Measurements from ENCODE around the gene SLC22A2. TPM values are rescaled to one million over a fixed set of nuclear protein-coding genes. Genes with fewer than 3 reads are reported as not detected.

Gene SLC22A2
- total and polyA plus RNA-seq, 2 experiments from 2014 or later, result 0.94 to 1.1 TPM

- no peak for TF ChIP-seq ZNF331 (CRISPR knock-in tag; IDR thresholded peaks at IDR 0.05; ENCODE audit: low read depth)
- no peak for TF ChIP-seq EZH2phosphoT487 (IDR thresholded peaks at IDR 0.05; ENCODE audit: unreplicated experiment)
- no peak for TF ChIP-seq ETS1 (IDR thresholded peaks at IDR 0.05)
- no peak for TF ChIP-seq POLR2AphosphoS5 (IDR thresholded peaks at IDR 0.05; ENCODE audit: low read depth)
- no peak for TF ChIP-seq NANOG (IDR thresholded peaks at IDR 0.05; ENCODE audit: borderline replicate concordance)
- no peak for TF ChIP-seq CREB1 (CRISPR knock-in tag; IDR thresholded peaks at IDR 0.05; ENCODE audit: low read depth)
- TF ChIP-seq EZH2 (IDR thresholded peaks at IDR 0.05; ENCODE audit: low read depth, unreplicated experiment), result no peak
- TF ChIP-seq ZNF462 (CRISPR knock-in tag; IDR thresholded peaks at IDR 0.05), result no peak
- no peaks in the 10 kb centered on the region for H3K4me1 Mint-ChIP-seq
- H3K27me3 Mint-ChIP-seq (ENCODE audit: insufficient read depth, low read depth, poor library complexity), result no peaks in the 10 kb centered on the region
- H3K4me3 Mint-ChIP-seq, result no peak overlapping the region
- Histone ChIP-seq H3K36me3 (ENCODE audit: insufficient read depth) (no peaks in the 10 kb centered on the region; the same call in 1 of the 2 replicates), H3K79me2 (replicated peaks; ENCODE audit: insufficient read depth) (no peaks in the 10 kb centered on the region), H3K4me1 (ENCODE audit: insufficient read depth) (no peaks in the 10 kb centered on the region), H3K4me2 (no peak overlapping the region), H3F3A (replicated peaks; ENCODE audit: low read depth) (no peaks in the 10 kb centered on the region), H3K27ac (ENCODE audit: low read depth) (no peak overlapping the region), H4K20me1 (replicated peaks; ENCODE audit: insufficient read depth) (no peaks in the 10 kb centered on the region), H3K9me2 (ENCODE audit: insufficient read depth) (no peaks in the 10 kb centered on the region), H3K4me3 (no peak overlapping the region), H3K27me3 (ENCODE audit: insufficient read depth) (no peaks in the 10 kb centered on the region), H2AFZ (no peak overlapping the region; the same call in 1 of the 2 replicates)
- DNase-seq (ENCODE audit: low spot score) (no peak), ATAC-seq (no peak)
- H3K9me3 Mint-ChIP-seq, result peaks cover 30% of the 10 kb centered on the region
- peaks cover 6% of the 10 kb centered on the region; the same call in 1 of the 3 replicates for H3K36me3 Mint-ChIP-seq (ENCODE audit: low read depth)
- no peak overlapping the region for H3K27ac Mint-ChIP-seq
Measured at GRCh38 chr6:160190081-160190480, 68.5 kb downstream of the SLC22A2 start.

Data from GM23338 (cell line).